IMR-90 (cell line): Measurements from ENCODE around the gene CADM1. TPM values are rescaled to one million over a fixed set of nuclear protein-coding genes. Genes with fewer than 3 reads are reported as not detected.

Experiments
- ATAC-seq: fragments of 200-7000 bp; cut with Tn5 transposase; 2 replicates; pipeline ENCODE4 v1.9.1; 2020; ENCODE audit warnings: low read depth, mild to moderate bottlenecking, moderate library complexity
- BruUV-seq: library from RNA; stranded (reverse); fragments of 400-500 nt; replicated peaks from 2 replicates; lab custom pipeline; 2021; lab: Mats Ljungman, UMichigan
- CTCF ChIA-PET: fragments of 300-600 bp; formaldehyde crosslinking; extraction: SDS; loops from one replicate; lab custom pipeline; 2021; ENCODE audit warnings: antibody characterized with exemption; lab: Yijun Ruan, JAX
- POLR2A ChIA-PET: fragments of 300-600 bp; sonication (Branson Sonifier 250); formaldehyde crosslinking; loops from one replicate; lab custom pipeline; 2022; ENCODE audit warnings: antibody characterized with exemption; ENCODE audit not compliant: unreplicated experiment; lab: Charles Lee
- DNase-seq: peaks from one replicate; pipeline ENCODE4 v3.0.0; 2013
- H2AFZ ChIP-seq: replicated peaks from 2 replicates; pipeline ENCODE3; 2013; ENCODE audit warnings: low read length, mild to moderate bottlenecking; ENCODE audit not compliant: poor library complexity
- H2AK5ac ChIP-seq: 2 replicates; pipeline ENCODE4 v1.6.1; 2013; ENCODE audit warnings: low read depth, low read length, inconsistent platforms
- H2AK9ac ChIP-seq: replicated peaks from 2 replicates; pipeline ENCODE3; 2013; ENCODE audit warnings: mild to moderate bottlenecking, low read depth, low read length, moderate library complexity; ENCODE audit not compliant: poor library complexity
- H2BK120ac ChIP-seq: 2 replicates; pipeline ENCODE4 v1.6.1; 2013; ENCODE audit warnings: low read depth, low read length, inconsistent platforms
- H2BK15ac ChIP-seq: 3 replicates; pipeline ENCODE4 v1.6.1; 2013; ENCODE audit warnings: low read depth, low read length, inconsistent platforms
- H2BK20ac ChIP-seq: 2 replicates; pipeline ENCODE4 v1.6.1; 2013; ENCODE audit warnings: low read depth, mild to moderate bottlenecking, inconsistent platforms, low read length, moderate library complexity
- H2BK5ac ChIP-seq: 2 replicates; pipeline ENCODE4 v1.6.1; 2013; ENCODE audit warnings: mild to moderate bottlenecking, low read depth, low read length, inconsistent platforms; ENCODE audit not compliant: poor library complexity, severe bottlenecking
- H3K14ac ChIP-seq: replicated peaks from 2 replicates; pipeline ENCODE4 v1.6.1; 2013; ENCODE audit warnings: low read depth, low read length, inconsistent platforms
- H3K18ac ChIP-seq: 2 replicates; pipeline ENCODE4 v1.6.1; 2013; ENCODE audit warnings: low read depth, low read length, control low read depth
- H3K23ac ChIP-seq: 2 replicates; pipeline ENCODE4 v1.6.1; 2013; ENCODE audit warnings: low read depth, low read length, inconsistent platforms
- H3K27ac ChIP-seq: 2 replicates; pipeline ENCODE4 v1.5.1; 2013; ENCODE audit warnings: mild to moderate bottlenecking, control low read depth, low read length; ENCODE audit not compliant: insufficient read depth
- H3K27me3 ChIP-seq: 2 replicates; pipeline ENCODE4 v1.6.1; 2013; ENCODE audit warnings: low read length; ENCODE audit not compliant: control insufficient read depth, insufficient read depth
- H3K36me3 ChIP-seq: 2 replicates; pipeline ENCODE4 v1.6.1; 2013; ENCODE audit warnings: low read length, mixed read lengths; ENCODE audit not compliant: control insufficient read depth, insufficient read depth
- H3K4ac ChIP-seq: 2 replicates; pipeline ENCODE4 v1.6.1; 2013; ENCODE audit warnings: low read depth, low read length, inconsistent platforms
- H3K4me1 ChIP-seq: 2 replicates; pipeline ENCODE4 v1.6.1; 2013; ENCODE audit warnings: low read length, mixed read lengths; ENCODE audit not compliant: control insufficient read depth, insufficient read depth
- H3K4me2 ChIP-seq: 2 replicates; pipeline ENCODE4 v1.6.1; 2013; ENCODE audit warnings: low read depth, mild to moderate bottlenecking, control low read depth, low read length, moderate library complexity
- H3K4me3 ChIP-seq: 2 replicates; pipeline ENCODE4 v1.5.1; 2013; ENCODE audit warnings: low read depth, mild to moderate bottlenecking, control low read depth, low read length, moderate library complexity; ENCODE audit not compliant: insufficient read depth
- H3K56ac ChIP-seq: 2 replicates; pipeline ENCODE4 v1.6.1; 2013; ENCODE audit warnings: low read length, inconsistent platforms; ENCODE audit not compliant: insufficient read depth; ENCODE audit errors: extremely low read depth
- H3K79me1 ChIP-seq, 2 experiments: 2 replicates each; pipeline ENCODE4 v1.6.1; 2013; ENCODE audit warnings: low read length in 2 of 2, inconsistent platforms in 1 of 2, low read depth in 1 of 2
- H3K9ac ChIP-seq: 2 replicates; pipeline ENCODE4 v1.6.1; 2013; ENCODE audit warnings: low read depth, low read length, control low read depth
- H3K9me1 ChIP-seq: 2 replicates; pipeline ENCODE4 v1.6.1; 2013; ENCODE audit warnings: low read length, inconsistent platforms; ENCODE audit not compliant: insufficient read depth
- H3K9me3 ChIP-seq: 2 replicates; pipeline ENCODE4 v1.6.1; 2013; ENCODE audit warnings: low read length; ENCODE audit not compliant: control insufficient read depth, insufficient read depth
- H4K20me1 ChIP-seq: 2 replicates; pipeline ENCODE4 v1.6.1; 2013; ENCODE audit warnings: low read length, inconsistent platforms; ENCODE audit not compliant: insufficient read depth
- H4K5ac ChIP-seq: 2 replicates; pipeline ENCODE4 v1.6.1; 2013; ENCODE audit warnings: mild to moderate bottlenecking, low read depth, low read length, control low read depth
- H4K8ac ChIP-seq, 2 experiments: 2 replicates each; pipeline ENCODE4 v1.6.1; 2013; ENCODE audit warnings: low read depth in 2 of 2, low read length in 2 of 2, control low read depth in 1 of 2, inconsistent platforms in 1 of 2
- H4K91ac ChIP-seq: 2 replicates; pipeline ENCODE4 v1.6.1; 2013; ENCODE audit warnings: low read depth, low read length, inconsistent platforms; ENCODE audit not compliant: insufficient read depth
- CEBPB ChIP-seq: IDR thresholded peaks from 2 replicates; pipeline ENCODE4 v1.6.1; 2012; ENCODE audit warnings: low read depth, low read length, improper control_type of control experiment
- ELK1 ChIP-seq: fragments of 150-350 bp; IDR thresholded peaks from 2 replicates; pipeline ENCODE4 v1.6.1; 2016; ENCODE audit warnings: low read depth, mild to moderate bottlenecking, low read length, moderate library complexity, borderline replicate concordance
- FOS ChIP-seq: fragments of 150-350 bp; IDR thresholded peaks from 2 replicates; pipeline ENCODE4 v1.6.1; 2016; ENCODE audit warnings: low read depth, low read length
- MAZ ChIP-seq: IDR thresholded peaks from 2 replicates; pipeline ENCODE4 v1.6.1; 2012; ENCODE audit warnings: low read depth, mild to moderate bottlenecking, low read length, improper control_type of control experiment, moderate library complexity, borderline replicate concordance
- MXI1 ChIP-seq: IDR thresholded peaks from 2 replicates; pipeline ENCODE4 v1.6.1; 2012; ENCODE audit warnings: low read depth, mild to moderate bottlenecking, low read length, moderate library complexity, borderline replicate concordance
- NFE2L2 ChIP-seq: fragments of 150-350 bp; IDR thresholded peaks from 2 replicates; pipeline ENCODE4 v1.6.1; 2016; ENCODE audit warnings: low read depth, mild to moderate bottlenecking, low read length
- POLR2A ChIP-seq: IDR thresholded peaks from 2 replicates; pipeline ENCODE4 v1.6.1; 2012; ENCODE audit warnings: mild to moderate bottlenecking, low read depth, low read length
- RAD21 ChIP-seq: IDR thresholded peaks from 2 replicates; pipeline ENCODE4 v1.6.1; 2012; ENCODE audit warnings: low read length, improper control_type of control experiment
- RCOR1 ChIP-seq: IDR thresholded peaks from 2 replicates; pipeline ENCODE4 v1.6.1; 2012; ENCODE audit warnings: mild to moderate bottlenecking, low read length, improper control_type of control experiment; ENCODE audit not compliant: insufficient replicate concordance
- SMC3 ChIP-seq: fragments of 150-350 bp; IDR thresholded peaks from 2 replicates; pipeline ENCODE4 v1.6.1; 2016; ENCODE audit warnings: low read depth, mild to moderate bottlenecking, antibody characterized with exemption, low read length, moderate library complexity
- WGBS, 2 experiments: methylation state at CpG; one replicate each; pipeline versions ENCODE4 v1.1.5 to v1.1.7; 2013; ENCODE audit warnings: missing lambda C conversion rate in 2 of 2; ENCODE audit not compliant: insufficient read length in 1 of 2; ENCODE audit errors: extremely low coverage in 2 of 2; 5-methylcytosine and 5-hydroxymethylcytosine counted together
- dilution Hi-C: fragments of 300-500 bp; cut with HindIII; formaldehyde crosslinking; loops from one replicate; pipeline ENCODE4 v1.14.3; 2018; ENCODE audit warnings: low sequenced_read_pairs; ENCODE audit not compliant: unreplicated experiment
- in situ Hi-C: fragments of 300-500 bp; cut with MboI; formaldehyde crosslinking; loops from 3 replicates; pipeline ENCODE4 v1.14.3; 2019; ENCODE audit warnings: low sequenced_read_pairs, inconsistent platforms, mixed read lengths
- intact Hi-C: fragments of 100-400 bp; cut with micrococcal nuclease; formaldehyde crosslinking; loops from 2 replicates; pipeline ENCODE4 v1.10.0; 2022
- polyA plus RNA-seq, 3 experiments: library from polyadenylated mRNA; depleted of rRNA; stranded (reverse); fragments of >200 nt; gene quantifications; 2 replicates each; pipeline ENCODE4 v1.2.3, GENCODE V29; 2012; ENCODE audit warnings: low replicate concordance in 1 of 3
- total RNA-seq: library from RNA; depleted of rRNA; stranded (reverse); fragments of >200 nt; gene quantifications from 2 replicates; pipeline ENCODE4 v1.2.3, GENCODE V29; 2012

CADM1 gene
- total and polyA plus RNA-seq, 2 of the 4 experiments (the other 2 are of a cell fraction) = 28.8 to 77.1 TPM

GRCh38 chr11:115148101-115148500, 356.1 kb downstream of the CADM1 start:
- no peak overlapping the region for H4K91ac ChIP-seq
- WGBS, 2 experiments = 96% methylated on average over 3 of the region's 4 CpGs; no CpG with 5 or more reads in 1 of the 2 experiments

More at GRCh38 chr11:115148101-115148500, 356.1 kb downstream of the CADM1 start:
- Histone ChIP-seq H3K56ac (no peak overlapping the region), H3K79me1 (no peaks in the 10 kb centered on the region), H2AK9ac (no peak overlapping the region), H3K14ac (no peak overlapping the region), H3K4me1 (no peaks in the 10 kb centered on the region), H3K27me3 (peaks cover 13% of the 10 kb centered on the region), H3K27ac (no peak overlapping the region), H3K9ac (no peak overlapping the region), H3K4me3 (no peak overlapping the region), H2AFZ (no peak overlapping the region), H4K8ac (no peak overlapping the region), H2BK20ac (no peak overlapping the region), H2BK5ac (peak overlapping the region; percentile 82), H3K9me1 (no peaks in the 10 kb centered on the region), H3K18ac (no peak overlapping the region), H3K36me3 (no peaks in the 10 kb centered on the region), H4K5ac (no peak overlapping the region), H4K20me1 (no peaks in the 10 kb centered on the region), H2AK5ac (no peak overlapping the region), H3K4ac (no peak overlapping the region), H2BK15ac (no peak overlapping the region), H3K23ac (no peak overlapping the region), H3K9me3 (no peaks in the 10 kb centered on the region), H2BK120ac (no peak overlapping the region), H3K4me2 (no peak overlapping the region)
- CTCF ChIA-PET = no interaction called here
- dilution Hi-C loops = no loop called here
- in situ Hi-C loops = no loop called here
- intact Hi-C loops = no loop called here
- POLR2A ChIA-PET = no interaction called here
- BruUV-seq = no TSS peak
- TF ChIP-seq MXI1 (no peak), CEBPB (no peak), POLR2A (no peak), RAD21 (no peak), FOS (no peak), NFE2L2 (no peak), MAZ (no peak), SMC3 (no peak), RCOR1 (no peak), ELK1 (no peak)
- no peak for DNase-seq
- no peak for ATAC-seq
